Gastrocnemius medialis (tissue), 4 donors: ENCODE results near the gene BICD1. TPM values are rescaled to one million over a fixed set of nuclear protein-coding genes. Genes with fewer than 3 reads are reported as not detected.
"Not testable (repeated sequence)": the region's sequence is repeated elsewhere in the genome, so short reads cannot be mapped to it uniquely, and the experiment has no call there.

Experiments used
- ATAC-seq, 2 donors: fragments of 150-250 bp; one replicate each; pipeline ENCODE4 v1.9.1; 2016
- DNase-seq, 2 donors: peaks; one replicate each; pipeline ENCODE4 v3.0.0-alpha.2; 2019
- H3K27ac ChIP-seq, 4 donors: fragments of 200-600 bp; sonication (generic); 1 replicate in 1 of 4; 2 replicates in 3 of 4; pipeline ENCODE4 v1.5.1; 2016 to 2018; ENCODE audit warnings: mild to moderate bottlenecking in 2 of 4, moderate library complexity in 1 of 4
- H3K27me3 ChIP-seq, 3 donors: fragments of 200-600 bp; sonication (generic) in 2 of 3; 1 replicate in 1 of 3; 2 replicates in 2 of 3; pipeline versions ENCODE4 v1.5.1 to v1.6.0; 2016 to 2019; ENCODE audit warnings: mild to moderate bottlenecking in 1 of 3, moderate library complexity in 1 of 3
- H3K36me3 ChIP-seq, 2 donors: fragments of 200-600 bp; sonication (generic) in 1 of 2; one replicate each; pipeline ENCODE4 v1.5.1; 2017 to 2018
- H3K4me1 ChIP-seq, 2 donors: fragments of 200-600 bp; sonication (generic) in 1 of 2; one replicate each; pipeline ENCODE4 v1.5.1; 2016 to 2017; ENCODE audit warnings: mild to moderate bottlenecking in 2 of 2
- H3K4me3 ChIP-seq, 4 donors: fragments of 200-600 bp; sonication (generic) in 3 of 4; 1 replicate in 1 of 4; 2 replicates in 3 of 4; pipeline ENCODE4 v1.5.1; 2016 to 2019; ENCODE audit warnings: mild to moderate bottlenecking in 2 of 4
- H3K9me3 ChIP-seq, 3 donors: fragments of 200-600 bp; sonication (generic) in 2 of 3; 1 replicate in 1 of 3; 2 replicates in 2 of 3; pipeline ENCODE4 v1.5.1; 2016 to 2019
- CTCF ChIP-seq, 5 experiments: fragments of 450-650 bp in 3 of 5; fragments of 200-600 bp in 2 of 5; sonication (generic) in 2 of 5; IDR thresholded peaks in 4 of 5; conservative IDR thresholded peaks in 1 of 5; 1 replicate in 4 of 5; 2 replicates in 1 of 5; pipeline ENCODE4 v1.5.1; 2016 to 2019; ENCODE audit warnings: antibody characterized with exemption in 5 of 5, mild to moderate bottlenecking in 3 of 5, moderate library complexity in 3 of 5
- POLR2A ChIP-seq, 2 donors: fragments of 450-650 bp; IDR thresholded peaks; one replicate each; pipeline ENCODE4 v1.6.1; 2017; ENCODE audit warnings: antibody characterized with exemption in 2 of 2, mild to moderate bottlenecking in 2 of 2, moderate library complexity in 2 of 2
- in situ Hi-C, 4 donors: fragments of 200-750 bp; cut with MboI; loops; one replicate each; pipeline versions ENCODE4 v1.15.0 to v1.8.0; 2017; ENCODE audit warnings: low sequenced_read_pairs in 4 of 4
- intact Hi-C: fragments of 100-400 bp; cut with DNase I; formaldehyde crosslinking; loops from one replicate; pipeline ENCODE4 v1.15.1; 2023; ENCODE audit warnings: low total_unique reads
- total RNA-seq, 4 donors: library from RNA; depleted of rRNA; stranded (reverse); fragments of >200 nt; gene quantifications; one replicate each; pipeline versions ENCODE4 v1.1.0 to v1.2.3, GENCODE V29; 2016

BICD1 gene
- total RNA-seq, 4 donors from 2014 or later, result 1.4 to 2.3 (median 2.0) TPM

DNA sequence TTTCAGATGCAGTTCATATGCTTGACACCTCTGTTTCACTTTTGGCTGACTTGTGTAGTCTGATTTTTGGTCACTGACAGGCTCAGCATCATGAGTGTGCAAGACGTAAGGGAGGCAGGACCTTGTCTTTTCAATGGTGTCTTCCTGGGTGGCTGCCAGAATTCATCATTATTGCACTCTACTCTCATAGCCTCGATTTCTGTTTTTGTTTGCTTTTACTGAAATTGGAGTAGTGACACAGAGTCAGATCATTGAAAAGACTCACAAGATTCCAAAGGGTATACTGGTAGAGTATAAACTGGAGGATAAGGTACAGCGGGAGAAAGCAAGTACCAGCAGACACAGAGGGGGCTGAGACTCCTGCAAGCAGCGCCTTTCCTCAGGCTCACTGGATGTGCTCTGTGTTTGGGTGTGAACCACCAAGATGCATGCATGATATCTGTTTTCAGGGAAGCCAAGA, 166.4 kb downstream of the BICD1 start:
- no peak overlapping the region for H3K27ac ChIP-seq
- no peaks in the 10 kb centered on the region for H3K27me3 ChIP-seq
- no peaks in the 10 kb centered on the region for H3K36me3 ChIP-seq
- no peak for ATAC-seq
- no peaks in the 10 kb centered on the region for H3K9me3 ChIP-seq
- H3K4me3 ChIP-seq, result no peak overlapping the region
- in situ Hi-C loops, result no loop called here
- no peak for TF ChIP-seq POLR2A (IDR thresholded peaks at IDR 0.05)
- TF ChIP-seq CTCF (IDR thresholded peaks at IDR 0.05 in 4 of 5, conservative IDR thresholded peaks at IDR 0.05 in 1 of 5), result no peak
- intact Hi-C loops, result no loop called here
- peaks cover 0 to 6% of the 10 kb centered on the region in 2 donors for H3K4me1 ChIP-seq
- DNase-seq, result no peak

DNA sequence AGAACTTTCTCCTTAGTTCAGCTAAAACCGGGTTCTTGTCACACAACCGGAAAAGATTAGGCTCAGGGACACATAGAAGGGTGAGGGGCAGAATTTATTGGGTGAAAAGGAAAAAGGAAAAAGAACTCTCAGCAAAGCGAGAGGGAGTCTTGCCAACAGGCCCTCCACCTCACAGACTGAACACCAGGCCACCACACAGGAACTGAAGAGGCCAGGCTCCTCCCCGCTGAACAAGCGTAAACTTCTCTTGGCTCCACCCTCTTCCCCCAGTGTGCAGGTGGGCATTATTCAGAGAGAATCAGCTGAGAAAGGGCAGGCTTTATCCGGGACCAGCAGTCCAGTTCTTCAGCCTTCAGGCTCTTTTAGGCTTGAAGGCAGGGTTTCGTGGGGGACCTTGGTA, 167.1 kb downstream of the BICD1 start:
- no peak for ATAC-seq
- Histone ChIP-seq H3K27me3 (no peaks in the 10 kb centered on the region), H3K9me3 (no peaks in the 10 kb centered on the region), H3K4me1 (peaks cover 0 to 6% of the 10 kb centered on the region in 2 donors), H3K36me3 (no peaks in the 10 kb centered on the region), H3K27ac (no peak overlapping the region), H3K4me3 (no peak overlapping the region)
- TF ChIP-seq POLR2A (IDR thresholded peaks at IDR 0.05) (no peak), CTCF (IDR thresholded peaks at IDR 0.05 in 4 of 5, conservative IDR thresholded peaks at IDR 0.05 in 1 of 5) (no peak)
- intact Hi-C loops (no loop called here), in situ Hi-C loops (no loop called here)
- DNase-seq, result no peak

GRCh38 chr12:32274665-32275064, 168.0 kb downstream of the BICD1 start:
- no peaks in the 10 kb centered on the region for H3K36me3 ChIP-seq
- in situ Hi-C loops (no loop called here), intact Hi-C loops (no loop called here)
- H3K27me3 ChIP-seq, result no peaks in the 10 kb centered on the region
- peaks cover 0 to 6% of the 10 kb centered on the region in 2 donors for H3K4me1 ChIP-seq
- ATAC-seq, result no peak
- H3K4me3 ChIP-seq, result no peak overlapping the region
- no peak overlapping the region for H3K27ac ChIP-seq
- no peaks in the 10 kb centered on the region for H3K9me3 ChIP-seq
- DNase-seq, result no peak
- TF ChIP-seq CTCF (IDR thresholded peaks at IDR 0.05 in 4 of 5, conservative IDR thresholded peaks at IDR 0.05 in 1 of 5) (no peak), POLR2A (IDR thresholded peaks at IDR 0.05) (no peak)

- in situ Hi-C loops, H3K27me3 ChIP-seq, H3K4me1 ChIP-seq, H3K4me3 ChIP-seq, H3K9me3 ChIP-seq, H3K27ac ChIP-seq, ATAC-seq, H3K36me3 ChIP-seq, DNase-seq, intact Hi-C loops: not testable (repeated sequence)
Measured at GRCh38 chr12:32275520-32275919, 168.9 kb downstream of the BICD1 start.

DNA sequence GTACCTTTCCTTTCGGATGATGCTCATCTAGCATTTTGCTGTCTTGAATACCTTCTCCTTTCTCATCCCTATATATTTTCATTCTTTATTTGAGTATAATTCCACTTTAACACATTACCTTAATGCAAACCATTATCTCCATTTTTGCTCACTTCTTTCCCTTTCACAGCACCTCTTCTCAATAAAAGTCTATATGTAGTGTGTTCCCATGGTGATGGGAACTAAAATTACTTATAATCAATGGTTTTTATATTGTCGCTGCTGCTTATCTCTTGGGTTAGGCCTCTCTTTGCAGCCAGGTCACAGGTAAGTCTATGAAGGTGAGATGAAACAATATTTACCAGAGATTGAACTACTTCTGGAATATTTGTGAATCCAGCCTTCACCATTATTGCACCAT, 171.1 kb downstream of the BICD1 start:
- no peaks in the 10 kb centered on the region for H3K4me1 ChIP-seq
- no peak overlapping the region for H3K27ac ChIP-seq
- H3K9me3 ChIP-seq, result no peaks in the 10 kb centered on the region
- no peaks in the 10 kb centered on the region for H3K27me3 ChIP-seq
- H3K4me3 ChIP-seq, result no peak overlapping the region
- intact Hi-C loops (no loop called here), in situ Hi-C loops (no loop called here)
- TF ChIP-seq CTCF (IDR thresholded peaks at IDR 0.05 in 4 of 5, conservative IDR thresholded peaks at IDR 0.05 in 1 of 5) (no peak), POLR2A (IDR thresholded peaks at IDR 0.05) (no peak)
- H3K36me3 ChIP-seq, result no peaks in the 10 kb centered on the region
- ATAC-seq, result no peak
- DNase-seq, result no peak
